ENCODE data around the gene PARP16.

PARP16 gene

GRCh38 chr15:65311760-65312159 lies 25.1 kb upstream of the PARP16 start:
- DNase-seq (ENCODE audit: low read depth in 2 of 2), result no peak

DNA sequence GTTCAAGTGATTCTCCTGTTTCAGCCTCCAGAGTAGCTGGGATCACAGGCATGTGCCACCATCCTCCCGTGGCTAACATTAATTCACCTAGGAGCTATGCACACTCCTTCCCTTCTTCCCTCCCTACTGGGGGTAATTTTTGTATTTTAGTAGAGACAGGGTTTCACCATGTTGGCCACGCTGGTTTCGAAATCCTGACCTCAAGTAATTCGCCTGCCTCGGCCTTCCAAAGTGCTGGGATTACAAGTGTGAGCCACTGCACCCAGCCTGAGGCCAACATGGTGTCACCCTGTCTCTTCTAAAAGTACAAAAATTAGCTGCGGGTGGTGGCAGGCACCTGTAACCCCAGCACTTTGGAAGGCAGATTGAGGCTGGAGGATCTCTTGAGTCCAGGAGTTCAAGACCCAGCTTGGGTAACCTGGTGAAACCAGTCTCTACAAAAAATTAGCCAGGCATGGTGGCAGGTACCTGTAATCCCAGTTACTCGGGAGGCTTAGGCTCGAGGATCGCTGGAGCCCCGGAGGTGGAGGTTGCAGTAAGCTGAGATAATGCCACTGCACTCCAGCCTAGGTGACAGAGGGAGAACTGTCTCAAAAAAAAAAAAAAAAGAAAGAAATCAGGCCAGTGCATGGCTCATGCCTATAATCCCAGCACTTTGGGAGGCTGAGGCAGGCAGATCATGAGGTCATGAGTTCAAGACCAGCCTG lies 23.9 kb upstream of the PARP16 start:
- DNase-seq (ENCODE audit: low read depth in 2 of 2), result no peak

GRCh38 chr15:65309882-65310418 lies 23.3 kb upstream of the PARP16 start:
- no peak for DNase-seq (ENCODE audit: low read depth in 2 of 2)

GRCh38 chr15:65307978-65308377 lies 21.3 kb upstream of the PARP16 start:
- no peak for DNase-seq (ENCODE audit: low read depth in 2 of 2)

DNA sequence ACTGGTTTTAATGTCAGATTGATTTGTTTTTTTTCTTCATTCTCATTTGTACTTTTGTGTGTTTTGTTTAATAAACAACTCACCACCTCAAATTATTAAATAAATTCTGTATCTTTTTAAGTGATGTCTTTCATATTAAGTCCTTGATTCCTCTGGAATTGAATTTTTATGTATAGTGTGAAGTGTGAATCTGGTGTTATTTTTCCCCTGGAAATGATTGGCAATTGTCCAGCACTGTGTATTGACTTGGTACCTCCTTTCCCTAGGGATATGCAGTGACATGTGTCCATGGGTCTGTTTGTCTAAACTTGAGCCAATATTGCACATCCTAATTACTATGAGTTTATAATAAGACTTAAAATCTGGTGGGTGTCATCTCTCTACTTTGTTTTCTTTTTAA lies 19.9 kb upstream of the PARP16 start:
- no peak for DNase-seq (ENCODE audit: low read depth in 2 of 2)

DNA sequence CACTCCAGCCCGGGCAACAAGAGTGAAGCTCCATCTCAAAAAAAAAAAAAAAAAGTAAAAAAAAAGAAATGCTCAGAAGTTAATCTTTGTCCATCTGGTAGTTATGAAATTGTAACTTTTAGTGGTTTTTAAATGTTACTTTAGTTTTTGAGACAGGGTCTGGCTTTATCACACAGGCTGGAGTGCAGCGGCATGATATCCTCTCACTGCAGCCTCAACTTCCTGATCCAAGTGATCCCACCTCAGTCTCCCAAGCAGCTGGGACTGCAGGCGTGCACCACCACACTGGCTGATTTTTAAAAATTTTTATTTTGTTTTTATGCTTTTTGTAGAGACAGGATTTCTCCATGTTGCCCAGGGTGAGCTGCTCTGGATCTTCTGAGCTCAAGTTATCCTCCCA lies 19.1 kb upstream of the PARP16 start:
- no peak for DNase-seq (ENCODE audit: low read depth in 2 of 2)

GRCh38 chr15:65305150-65305758 lies 18.6 kb upstream of the PARP16 start:
- DNase-seq (ENCODE audit: low read depth in 2 of 2), result no peak

DNA sequence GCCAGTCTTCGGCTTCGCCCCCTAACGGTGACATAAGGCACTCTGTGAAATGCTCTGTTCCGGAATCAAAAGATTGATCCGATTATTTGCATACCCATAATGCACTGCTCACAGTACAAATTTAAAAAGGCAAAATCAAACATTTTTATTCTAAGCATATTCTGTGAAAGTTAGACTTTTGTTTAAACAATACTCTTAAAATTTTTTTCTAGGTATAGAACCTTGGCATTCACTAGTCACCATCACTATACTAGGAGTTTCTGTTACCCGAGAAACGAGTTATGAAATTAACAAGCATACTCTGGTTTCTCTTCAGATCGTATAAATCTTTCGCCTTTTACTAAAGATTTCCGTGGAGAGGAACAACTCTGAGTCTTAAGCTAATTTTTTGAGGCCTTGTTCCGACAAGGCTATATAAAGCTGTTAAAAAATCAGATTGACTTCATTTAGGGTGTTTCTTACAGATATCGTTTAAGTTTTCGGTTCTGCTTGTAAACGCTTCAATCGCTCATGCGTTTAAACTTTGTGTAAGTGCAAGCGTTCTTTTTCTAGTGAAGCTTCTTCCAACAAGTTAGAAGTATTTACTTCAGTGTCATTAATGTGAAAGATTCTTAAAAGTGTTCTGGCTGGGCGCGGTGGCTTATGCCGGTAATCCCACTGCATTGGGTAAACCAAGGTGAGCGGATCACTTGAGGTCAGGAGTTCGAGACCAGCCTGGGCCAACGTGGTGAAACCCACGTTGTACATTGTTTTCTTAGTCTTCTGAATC lies 17.9 kb upstream of the PARP16 start, which contains the start of gene RNU5B-1:
Gene RNU5B-1 (plus strand): TSS at position 297 of the 769 bp plus-strand sequence.
- peak; percentile 79 to 80 for DNase-seq (ENCODE audit: low read depth in 2 of 2)

DNA sequence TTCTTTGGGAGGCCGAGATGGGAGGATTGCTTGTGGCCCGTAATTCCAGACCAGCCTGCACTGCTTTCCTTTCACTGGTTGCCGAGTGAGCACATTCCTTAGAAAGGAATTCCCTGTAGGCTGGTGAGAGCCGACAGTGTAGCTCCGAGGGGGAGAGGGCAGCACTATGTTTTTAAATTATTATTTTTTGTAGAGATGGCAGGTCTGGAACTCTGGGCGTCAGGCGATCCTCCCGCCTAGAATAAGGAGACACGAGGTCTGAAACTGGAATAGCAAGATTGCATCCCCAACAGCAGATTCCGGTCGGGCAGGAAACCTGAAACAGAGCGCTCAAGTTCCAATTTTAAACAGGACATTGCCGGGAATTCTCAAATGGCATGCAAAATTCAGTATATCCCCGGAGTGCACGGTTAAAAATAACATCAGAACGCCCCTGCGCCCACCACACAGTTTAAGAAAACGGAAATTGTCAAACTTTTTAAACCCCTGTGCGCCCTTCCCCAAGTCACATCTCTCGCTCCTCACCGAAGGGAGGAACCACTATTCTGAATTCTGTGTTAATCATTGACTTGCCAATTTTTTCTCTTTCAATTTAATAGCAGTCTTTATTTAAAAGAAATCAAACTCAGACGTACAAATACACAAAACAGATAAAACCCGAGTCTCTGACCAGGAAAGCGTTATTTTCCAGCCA lies 17.2 kb upstream of the PARP16 start:
- no peak for DNase-seq (ENCODE audit: low read depth in 2 of 2)

DNA sequence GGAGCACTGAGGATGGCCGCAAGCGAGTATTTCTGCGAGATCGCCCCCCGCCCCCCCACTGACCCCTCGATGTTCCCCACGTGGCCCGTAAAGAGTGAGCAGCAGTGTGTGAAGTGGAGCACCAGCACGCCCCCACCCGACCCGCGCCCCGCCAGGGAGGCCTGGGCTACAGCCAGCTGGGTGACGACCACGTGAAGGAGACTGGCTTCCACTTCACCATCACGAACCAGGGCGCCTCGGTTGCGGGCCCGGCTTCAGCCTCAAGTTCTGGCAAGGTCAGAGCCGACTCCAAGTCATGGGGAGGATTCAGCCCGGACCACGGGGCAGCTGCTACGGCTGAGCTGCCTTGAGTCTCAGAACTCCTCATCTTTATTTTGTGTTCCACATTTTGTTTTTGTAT lies 15.4 kb upstream of the PARP16 start:
- DNase-seq (ENCODE audit: low read depth in 2 of 2), result no peak

GRCh38 chr15:65300924-65301441 lies 14.3 kb upstream of the PARP16 start:
- no peak for DNase-seq (ENCODE audit: low read depth in 2 of 2)

DNA sequence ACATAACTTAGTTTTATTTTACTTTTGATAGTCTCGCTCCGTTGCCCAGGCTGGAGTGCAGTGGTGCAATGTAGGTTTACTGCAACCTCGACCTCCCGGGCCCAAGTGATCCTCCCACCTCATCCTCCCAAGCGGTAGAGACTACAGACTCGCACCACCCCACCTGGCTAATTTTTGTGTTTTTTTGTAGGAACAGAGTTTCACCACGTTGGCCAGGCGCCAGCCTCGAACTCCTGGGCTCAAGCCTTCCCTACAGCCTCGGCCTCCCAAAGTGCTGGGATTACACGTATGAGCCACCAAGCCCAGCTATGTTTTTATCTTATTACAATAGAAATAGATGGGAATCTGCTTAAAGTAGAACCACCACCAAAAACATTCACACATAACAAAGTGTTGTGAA lies 12.0 kb upstream of the PARP16 start:
- DNase-seq (ENCODE audit: low read depth in 2 of 2), result no peak

GRCh38 chr15:65292938-65293518 lies 6.3 kb upstream of the PARP16 start:
- no peak for DNase-seq (ENCODE audit: low read depth in 2 of 2)

GRCh38 chr15:65290228-65290627 lies 3.5 kb upstream of the PARP16 start:
- no peak for DNase-seq (ENCODE audit: low read depth in 2 of 2)

DNA sequence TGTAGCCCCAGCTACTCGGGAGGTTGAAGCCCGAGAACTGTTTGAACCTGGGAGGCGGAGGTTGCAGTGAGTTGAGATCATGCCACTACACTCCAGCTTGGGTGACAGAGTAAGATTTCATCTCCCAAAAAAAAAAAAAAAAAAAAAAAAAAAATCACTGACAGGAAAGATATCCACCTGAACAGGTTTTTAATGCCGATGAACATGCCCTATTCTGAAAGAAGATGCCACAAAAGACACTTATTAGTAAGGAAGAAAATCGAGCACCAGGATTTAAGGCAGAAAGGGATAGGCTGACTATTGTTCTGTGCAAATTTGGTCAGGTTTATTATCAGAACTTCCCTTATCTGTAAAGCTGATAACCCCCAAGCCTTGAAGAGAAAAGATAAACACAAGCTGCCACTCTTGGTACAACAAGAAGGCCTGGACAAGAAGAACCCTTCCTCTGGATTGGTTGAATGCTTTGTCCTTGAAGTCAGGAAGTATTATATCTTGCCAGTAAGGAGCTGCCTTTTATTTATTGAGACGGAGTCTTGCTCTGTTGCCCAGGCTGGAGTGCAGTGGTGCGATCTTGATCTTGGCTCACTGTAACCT lies 2.7 kb upstream of the PARP16 start:
- no peak for DNase-seq (ENCODE audit: low read depth in 2 of 2)

DNA sequence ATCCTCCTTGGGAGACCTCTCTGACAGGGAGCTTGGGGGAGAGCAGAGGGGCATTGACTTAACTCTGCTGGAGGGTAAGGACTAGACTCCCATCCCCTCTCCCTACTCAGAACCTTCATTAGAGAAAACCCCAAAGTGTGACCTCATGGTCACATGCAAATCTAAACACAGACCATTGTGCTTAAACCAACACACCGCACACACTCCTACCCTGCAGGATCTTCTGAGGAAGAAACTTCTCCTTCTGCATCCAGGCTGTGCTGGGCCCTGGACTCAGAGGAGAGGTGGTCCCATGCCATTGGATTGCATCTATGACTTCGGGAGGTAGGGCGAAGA lies 805 bp upstream of the PARP16 start:
- no peak for DNase-seq (ENCODE audit: low read depth in 2 of 2)

- DNase-seq (ENCODE audit: low read depth in 2 of 2), result no peak
Measured at GRCh38 chr15:65286069-65286703, 497 bp downstream of the PARP16 start.

DNA sequence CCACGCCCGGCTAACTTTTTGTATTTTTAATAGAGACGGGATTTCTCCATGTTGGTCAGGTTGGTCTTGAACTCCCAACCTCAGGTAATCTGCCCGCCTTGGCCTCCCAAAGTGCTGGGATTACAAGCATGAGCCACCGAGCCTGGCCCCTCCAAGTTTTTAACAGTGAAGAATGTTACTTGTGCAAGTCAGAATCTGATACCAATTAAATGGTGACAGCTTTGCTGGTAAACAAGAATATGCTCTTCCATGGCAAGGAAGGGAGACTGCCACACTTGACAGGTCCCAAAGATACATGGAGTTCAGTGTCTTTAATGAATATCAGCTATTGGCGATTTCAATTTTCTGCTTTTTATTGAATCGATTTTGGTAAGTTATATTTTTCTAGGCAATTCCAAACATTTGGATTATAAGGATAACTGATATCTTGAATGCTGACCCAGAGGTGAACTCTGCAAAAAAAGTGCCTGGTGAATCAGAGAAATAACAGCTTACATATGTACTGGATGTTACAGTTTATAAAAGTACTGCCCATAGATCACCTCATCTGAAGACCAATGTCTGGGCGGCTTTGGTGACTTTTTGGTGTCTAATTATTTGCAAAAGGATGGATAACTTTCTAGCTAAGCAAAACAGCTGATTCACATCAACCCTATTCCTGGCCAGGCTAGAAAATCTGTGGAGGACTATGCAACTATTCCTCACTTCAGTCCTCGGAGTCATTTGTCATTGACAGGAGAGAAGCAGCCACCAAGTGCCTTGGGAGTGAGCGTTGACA lies 1.2 kb downstream of the PARP16 start:
- DNase-seq (ENCODE audit: low read depth in 2 of 2), result no peak

DNA sequence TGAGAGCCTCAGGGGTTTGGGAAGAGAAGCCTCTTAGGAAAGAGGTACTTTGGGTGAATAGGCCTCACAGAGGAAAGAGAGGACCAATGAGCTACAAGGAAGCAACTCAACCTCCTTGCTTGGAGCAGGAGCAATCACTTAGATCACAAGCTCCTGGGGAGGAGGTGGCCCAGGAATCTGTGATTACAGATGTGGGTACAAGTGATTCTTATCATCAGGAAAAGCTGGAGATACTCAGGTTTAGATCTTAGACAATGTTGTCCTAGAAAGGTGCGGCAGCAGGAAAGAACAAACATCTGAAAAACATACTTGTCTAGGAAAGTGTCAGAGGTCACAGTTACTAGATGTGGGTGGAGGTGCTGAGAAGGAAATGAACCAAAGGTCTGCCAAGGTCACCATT lies 8.2 kb downstream of the PARP16 start:
- DNase-seq (ENCODE audit: low read depth in 2 of 2), result no peak

DNA sequence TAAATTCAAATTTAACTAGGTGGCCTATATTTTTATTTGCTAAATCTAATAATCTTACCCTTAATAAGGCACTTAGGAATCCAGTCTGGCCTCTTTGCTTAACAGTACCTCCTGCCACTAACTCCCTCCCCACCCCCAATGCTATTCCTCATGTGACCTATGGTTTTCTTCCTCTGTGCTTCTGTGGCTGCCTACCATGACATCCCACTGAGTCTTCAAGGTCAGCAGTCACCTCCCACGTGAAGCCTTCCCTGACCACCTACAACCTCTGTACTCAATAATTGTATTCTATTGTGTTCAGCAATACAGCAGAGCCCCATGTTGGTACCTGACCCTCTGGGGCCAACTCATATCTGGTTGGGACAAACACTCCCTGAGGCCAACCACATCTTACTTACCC lies 9.7 kb downstream of the PARP16 start:
- DNase-seq (ENCODE audit: low read depth in 2 of 2), result no peak

Data from activated CD4-positive, alpha-beta T cell treated with anti-CD3 and anti-CD28 coated beads for 24 hours (primary cell).